GM18507 (cell line): ENCODE results near the gene RPL18A.
A peak's percentile ranks its signal among the peaks of the same experiment; 100 is the strongest.
"Not testable (repeated sequence)": the region's sequence is repeated elsewhere in the genome, so short reads cannot be mapped to it uniquely, and the experiment has no call there.

ENCODE experiments used
- DNase-seq: peaks from one replicate; pipeline ENCODE4 v3.0.0; 2011; ENCODE audit warnings: low read depth; ENCODE audit not compliant: insufficient read length; ENCODE audit errors: extremely low spot score
- FAIRE-seq: peaks from 2 replicates; lab custom pipeline; 2011; peaks lifted over from hg19 to GRCh38; lab: Jason Lieb, UNC

Gene RPL18A

DNA sequence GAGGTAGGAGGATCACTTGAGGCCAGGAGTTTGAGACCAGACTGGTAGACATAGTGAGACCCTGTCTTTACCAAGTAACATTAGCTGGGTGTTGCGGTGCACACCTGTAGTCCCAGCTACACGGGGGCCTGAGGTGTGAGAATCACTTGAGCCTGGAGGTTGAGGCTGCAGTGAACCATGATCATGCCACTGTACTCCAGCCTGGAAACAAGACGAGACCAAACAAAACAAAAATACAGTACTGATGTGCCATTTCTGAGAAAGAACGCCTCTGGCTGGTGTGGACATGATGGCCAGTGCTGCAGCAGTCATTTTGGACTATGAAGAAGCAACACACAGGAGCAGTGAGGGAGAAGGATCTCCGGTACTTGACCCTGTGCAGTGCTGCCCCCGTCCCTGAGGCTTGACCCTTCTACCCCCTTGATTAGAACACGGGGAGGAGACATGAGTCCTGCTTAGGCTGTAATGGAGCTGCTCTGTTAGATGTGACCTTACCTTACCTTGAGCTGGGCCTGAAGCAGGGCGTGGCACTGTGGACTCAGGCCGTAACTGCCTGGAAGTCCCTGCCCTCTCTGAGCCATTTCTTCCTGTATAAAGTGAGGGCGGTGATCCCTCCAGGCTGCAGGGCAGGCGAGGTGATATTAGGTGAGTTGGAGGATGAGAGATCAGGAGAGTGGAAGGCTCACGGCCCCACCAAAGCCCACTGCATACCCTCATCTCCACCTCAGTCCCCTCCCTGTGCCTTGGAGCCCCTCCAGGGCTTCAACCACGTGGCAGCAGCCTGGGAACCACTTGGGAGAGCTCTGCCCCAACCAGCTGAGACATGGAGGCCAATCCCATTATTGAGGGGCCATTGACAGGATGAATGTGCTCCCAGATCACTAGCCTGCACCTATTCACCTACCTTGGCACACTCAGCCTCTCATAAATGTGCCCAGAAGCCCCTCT lies 5.9 kb downstream of the RPL18A start:
- no peak for DNase-seq

DNA sequence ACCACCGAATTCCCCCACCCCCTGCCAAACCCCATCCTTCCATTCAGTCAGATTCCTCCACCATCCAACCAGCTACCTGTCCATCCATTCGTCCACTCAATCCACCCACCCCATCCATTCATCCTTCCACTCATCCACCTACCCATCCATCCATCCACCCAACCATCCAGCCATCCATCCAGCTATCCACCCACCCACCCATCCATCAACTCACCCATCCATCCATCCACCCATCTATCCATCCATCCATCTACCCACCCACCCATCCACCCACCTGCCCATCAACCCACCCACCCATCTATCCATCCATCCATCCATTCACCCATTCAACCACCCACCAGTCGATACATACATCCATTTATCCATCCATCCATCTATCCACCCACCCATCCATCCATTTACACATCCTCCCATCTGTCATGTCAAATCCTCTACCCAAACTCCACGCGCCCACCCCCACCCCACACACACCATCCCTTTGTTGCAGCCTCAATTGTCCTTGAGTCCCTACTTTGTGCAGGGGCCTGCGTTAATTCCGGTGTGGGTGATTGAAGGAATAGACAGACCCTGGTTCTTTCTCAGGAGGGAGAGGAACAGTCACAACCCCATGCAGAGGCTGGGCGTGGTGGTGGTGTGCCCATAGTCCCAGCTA lies 6.7 kb downstream of the RPL18A start:
- DNase-seq (no peak), FAIRE-seq (no peak)

More for the DNA sequence above, 5.9 kb downstream of the RPL18A start:
- no peak for FAIRE-seq

DNA sequence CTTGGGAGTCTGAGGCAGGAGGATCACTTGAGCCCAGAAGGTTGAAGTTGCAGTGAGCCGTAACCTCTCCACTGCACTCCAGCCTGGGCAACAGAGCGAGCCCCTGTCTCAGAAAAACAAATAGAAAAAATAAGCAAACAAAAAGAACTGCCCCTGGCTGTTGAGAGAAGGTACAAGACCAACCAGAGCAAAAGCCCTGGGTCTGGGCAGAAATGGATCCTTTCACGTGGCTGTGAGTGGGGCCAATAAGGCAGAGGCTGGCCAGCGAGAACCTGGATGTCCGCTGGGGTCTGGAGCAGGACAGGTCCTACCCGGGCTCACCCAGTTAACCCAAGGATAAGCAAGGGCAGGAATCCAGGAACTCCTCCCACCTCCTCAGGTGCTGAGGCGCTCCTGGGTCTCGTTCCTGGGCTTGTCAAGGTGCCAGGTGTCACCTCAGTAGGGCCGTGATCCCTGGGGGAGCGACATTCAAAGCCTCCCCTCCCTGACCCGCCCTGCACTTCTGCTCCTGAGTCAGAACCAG lies 7.3 kb downstream of the RPL18A start:
- no peak for DNase-seq
- FAIRE-seq, result no peak

DNA sequence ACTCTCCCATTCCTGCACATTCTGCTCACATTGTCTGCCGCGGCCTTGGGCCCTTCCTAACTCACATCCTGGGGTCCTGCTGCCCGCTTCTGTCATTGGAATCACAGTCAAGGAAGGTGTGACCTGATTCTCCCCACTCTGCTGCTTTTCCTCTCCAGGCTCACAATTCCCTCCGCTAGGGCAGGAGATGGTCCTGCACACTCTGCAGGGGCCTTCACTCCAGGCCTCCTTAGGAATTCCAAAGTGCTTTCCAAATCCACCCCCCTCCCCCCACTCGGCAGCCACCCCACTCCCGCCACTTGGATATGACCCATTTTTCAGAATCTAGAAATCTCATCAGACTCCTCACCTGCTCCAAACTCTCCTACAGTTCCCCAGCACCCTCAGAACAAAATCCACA lies 9.0 kb downstream of the RPL18A start:
- DNase-seq, result no peak
- no peak for FAIRE-seq

DNA sequence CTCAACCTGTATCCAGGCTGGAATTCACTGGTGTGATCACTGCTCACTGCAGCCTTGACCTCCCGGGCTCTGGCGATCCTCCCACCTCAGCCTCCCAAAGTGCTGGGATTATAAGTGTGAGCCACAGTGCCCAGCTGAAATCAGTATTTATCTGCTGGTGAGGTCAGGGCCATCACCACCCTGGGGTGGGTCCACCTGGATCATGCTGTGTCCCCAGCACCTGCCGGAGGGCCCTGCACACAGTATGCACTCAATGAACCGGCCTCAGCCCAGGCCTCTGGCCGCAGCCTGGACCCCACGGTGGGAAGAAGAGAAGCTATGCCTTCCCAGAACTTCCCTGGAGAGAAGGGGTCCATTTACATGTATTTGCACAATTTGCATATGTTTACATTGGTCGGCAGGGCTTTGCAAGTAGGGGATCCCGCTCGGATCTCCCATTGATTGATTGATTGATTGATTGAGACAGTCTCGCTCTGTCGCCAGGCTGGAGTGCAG lies 9.5 kb downstream of the RPL18A start:
- FAIRE-seq, result no peak
- no peak for DNase-seq

DNA sequence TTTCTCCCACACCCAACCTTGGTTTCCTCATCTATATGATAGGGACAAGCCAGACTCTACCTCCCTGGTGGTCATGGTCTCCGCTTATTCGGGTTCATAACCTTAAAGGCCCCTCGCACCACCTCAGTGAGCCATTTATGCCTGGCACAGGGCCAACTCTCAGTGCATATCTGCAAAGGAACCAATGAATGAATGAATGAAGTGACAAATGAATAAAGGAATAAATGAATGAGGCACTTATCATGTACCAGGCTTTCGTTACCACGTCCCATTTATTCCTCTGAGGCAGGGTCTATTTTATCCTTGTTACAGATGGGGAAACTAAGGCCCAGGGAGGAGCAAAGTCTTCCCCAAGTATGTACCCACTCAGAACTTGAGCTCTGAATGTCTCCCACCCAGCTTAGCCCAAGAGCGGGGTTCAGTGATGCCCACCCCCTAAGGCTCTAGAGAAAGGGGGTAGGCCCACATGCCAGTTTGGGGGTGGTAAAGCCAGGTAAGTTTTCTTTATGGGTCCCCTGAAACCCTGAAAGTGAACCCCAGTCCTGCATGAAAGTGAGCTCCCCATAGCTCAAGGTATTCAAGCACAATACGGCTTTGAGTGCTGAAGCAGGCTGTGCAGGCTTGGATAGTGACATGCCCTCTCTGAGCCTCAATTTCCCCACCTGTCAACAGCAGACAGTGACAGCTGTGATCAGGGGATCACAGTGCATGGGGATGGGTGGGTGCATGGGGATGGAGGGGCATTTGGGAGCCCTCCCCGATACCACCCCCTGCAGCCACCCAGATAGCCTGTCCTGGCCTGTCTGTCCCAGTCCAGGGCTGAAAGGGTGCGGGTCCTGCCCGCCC lies 11.5 kb downstream of the RPL18A start:
- FAIRE-seq, result no peak
- no peak for DNase-seq

DNA sequence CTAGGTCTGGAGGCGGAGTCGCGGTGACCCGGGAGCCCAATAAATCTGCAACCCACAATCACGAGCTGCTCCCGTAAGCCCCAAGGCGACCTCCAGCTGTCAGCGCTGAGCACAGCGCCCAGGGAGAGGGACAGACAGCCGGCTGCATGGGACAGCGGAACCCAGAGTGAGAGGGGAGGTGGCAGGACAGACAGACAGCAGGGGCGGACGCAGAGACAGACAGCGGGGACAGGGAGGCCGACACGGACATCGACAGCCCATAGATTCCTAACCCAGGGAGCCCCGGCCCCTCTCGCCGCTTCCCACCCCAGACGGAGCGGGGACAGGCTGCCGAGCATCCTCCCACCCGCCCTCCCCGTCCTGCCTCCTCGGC lies 12.2 kb downstream of the RPL18A start, which contains the start of gene SLC5A5:
Gene SLC5A5, plus strand, starts transcription at position 68 of the 373 bp plus-strand sequence. CDS start 375 bp downstream, outside the sequence.
- DNase-seq (no peak), FAIRE-seq (no peak)

DNA sequence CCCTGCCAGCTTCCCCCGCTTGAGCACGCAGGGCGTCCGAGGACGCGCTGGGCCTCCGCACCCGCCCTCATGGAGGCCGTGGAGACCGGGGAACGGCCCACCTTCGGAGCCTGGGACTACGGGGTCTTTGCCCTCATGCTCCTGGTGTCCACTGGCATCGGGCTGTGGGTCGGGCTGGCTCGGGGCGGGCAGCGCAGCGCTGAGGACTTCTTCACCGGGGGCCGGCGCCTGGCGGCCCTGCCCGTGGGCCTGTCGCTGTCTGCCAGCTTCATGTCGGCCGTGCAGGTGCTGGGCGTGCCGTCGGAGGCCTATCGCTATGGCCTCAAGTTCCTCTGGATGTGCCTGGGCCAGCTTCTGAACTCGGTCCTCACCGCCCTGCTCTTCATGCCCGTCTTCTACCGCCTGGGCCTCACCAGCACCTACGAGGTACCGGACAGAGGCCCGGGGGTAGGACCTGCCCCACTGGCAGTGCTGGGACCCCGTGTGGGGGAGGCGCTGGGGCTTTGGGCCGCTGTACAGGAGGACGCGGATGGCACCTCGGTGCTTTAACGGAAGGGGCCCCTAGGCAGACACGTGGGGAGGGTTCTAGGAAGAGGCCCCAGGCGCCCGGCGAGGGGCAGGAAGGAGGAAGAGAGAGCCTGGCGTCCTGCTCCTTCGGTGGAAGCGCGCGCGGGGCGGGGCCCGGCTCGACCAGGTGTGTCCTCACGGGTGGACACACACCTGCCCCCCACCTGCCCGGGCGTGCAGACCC lies 12.7 kb downstream of the RPL18A start:
- no peak for DNase-seq
- FAIRE-seq, result no peak

DNA sequence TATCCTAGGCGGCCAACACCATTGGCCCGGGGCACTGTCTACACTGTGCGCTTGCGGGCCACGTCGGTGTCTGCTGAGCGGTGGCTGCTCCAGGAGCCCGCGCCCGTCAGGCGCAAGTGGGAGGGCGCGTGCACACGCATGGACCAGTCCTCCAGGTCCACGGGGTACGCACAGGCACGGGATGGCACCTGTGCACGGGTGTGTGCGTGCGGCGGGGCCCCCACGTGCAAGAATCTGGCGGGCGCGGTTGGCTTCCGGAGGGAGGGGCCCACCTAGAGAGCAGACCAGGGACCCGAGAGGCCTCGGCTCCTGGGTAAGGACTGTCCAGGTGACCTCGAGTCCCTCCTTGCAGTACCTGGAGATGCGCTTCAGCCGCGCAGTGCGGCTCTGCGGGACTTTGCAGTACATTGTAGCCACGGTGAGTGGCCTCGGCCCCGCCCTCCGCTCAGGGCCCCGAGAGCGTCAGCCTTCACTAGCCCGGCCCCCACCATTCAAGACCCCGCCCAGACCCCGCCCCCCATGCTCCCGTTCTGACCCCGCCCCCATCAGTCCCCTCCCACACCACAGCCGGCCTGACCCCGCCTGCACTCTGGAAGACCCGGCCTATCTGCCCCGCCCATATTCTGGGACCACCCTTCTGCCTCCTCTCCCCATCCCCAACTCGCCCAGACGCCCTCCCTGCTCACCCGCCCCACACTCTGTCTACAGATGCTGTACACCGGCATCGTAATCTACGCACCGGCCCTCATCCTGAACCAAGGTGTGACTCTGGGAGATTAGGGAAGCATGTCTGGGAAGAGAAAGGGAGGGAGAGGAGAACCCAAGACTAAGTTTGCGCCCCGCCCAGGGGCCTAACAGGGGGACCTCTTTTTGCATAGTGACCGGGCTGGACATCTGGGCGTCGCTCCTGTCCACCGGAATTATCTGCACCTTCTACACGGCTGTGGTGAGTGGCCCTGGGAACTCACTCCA lies 14.4 kb downstream of the RPL18A start:
- peak; percentile 50 for DNase-seq
- FAIRE-seq, result no peak

DNA sequence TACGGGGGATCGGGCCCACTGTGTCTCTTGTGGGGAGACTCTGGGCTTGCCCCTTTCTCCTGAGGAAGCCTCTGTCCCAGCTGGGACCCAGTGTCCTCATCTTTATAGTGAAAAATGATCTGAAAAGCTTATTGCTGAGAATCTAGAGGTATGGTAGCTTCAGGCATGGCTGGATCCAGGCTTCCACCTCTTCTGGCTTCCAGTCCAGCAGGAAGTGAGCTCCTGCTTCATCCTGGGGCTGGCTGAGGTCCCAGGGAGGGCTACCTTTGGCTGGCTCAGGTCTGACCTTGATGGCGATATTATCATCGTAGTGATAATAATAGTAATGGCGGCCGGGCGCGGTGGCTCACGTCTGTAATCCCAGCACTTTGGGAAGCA lies 15.0 kb downstream of the RPL18A start:
- no peak for FAIRE-seq
- DNase-seq, result no peak

DNA sequence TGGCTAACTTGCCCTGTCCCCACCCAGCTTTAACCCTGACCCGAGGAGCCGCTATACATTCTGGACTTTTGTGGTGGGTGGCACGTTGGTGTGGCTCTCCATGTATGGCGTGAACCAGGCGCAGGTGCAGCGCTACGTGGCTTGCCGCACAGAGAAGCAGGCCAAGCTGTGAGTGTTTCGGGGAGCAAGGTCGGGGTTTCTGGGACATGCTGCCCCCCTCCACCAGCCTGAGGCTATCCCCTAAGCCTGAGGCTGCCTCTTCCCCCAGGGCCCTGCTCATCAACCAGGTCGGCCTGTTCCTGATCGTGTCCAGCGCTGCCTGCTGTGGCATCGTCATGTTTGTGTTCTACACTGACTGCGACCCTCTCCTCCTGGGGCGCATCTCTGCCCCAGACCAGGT lies 18.0 kb downstream of the RPL18A start:
- no peak for FAIRE-seq
- no peak for DNase-seq

DNA sequence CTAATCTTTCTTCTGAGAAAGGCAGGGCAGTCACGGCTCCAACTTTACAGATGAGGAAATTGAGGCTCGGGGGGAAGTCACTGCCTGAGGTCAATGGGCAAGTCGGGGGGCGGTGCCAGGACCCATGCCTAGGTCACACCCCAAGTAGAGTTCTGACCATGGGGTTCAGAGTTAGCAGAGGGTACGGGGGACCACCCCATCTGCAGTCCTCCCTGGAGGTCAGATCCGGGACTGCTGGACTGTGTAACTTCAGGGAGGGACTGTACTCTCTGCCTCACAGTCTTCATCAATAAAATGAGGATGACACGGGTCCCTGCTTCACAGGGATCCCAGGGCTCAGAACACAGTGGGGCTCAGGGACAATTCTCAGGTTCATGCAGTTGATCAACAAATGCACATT lies 19.8 kb downstream of the RPL18A start:
- FAIRE-seq (no peak), DNase-seq (no peak)

DNA sequence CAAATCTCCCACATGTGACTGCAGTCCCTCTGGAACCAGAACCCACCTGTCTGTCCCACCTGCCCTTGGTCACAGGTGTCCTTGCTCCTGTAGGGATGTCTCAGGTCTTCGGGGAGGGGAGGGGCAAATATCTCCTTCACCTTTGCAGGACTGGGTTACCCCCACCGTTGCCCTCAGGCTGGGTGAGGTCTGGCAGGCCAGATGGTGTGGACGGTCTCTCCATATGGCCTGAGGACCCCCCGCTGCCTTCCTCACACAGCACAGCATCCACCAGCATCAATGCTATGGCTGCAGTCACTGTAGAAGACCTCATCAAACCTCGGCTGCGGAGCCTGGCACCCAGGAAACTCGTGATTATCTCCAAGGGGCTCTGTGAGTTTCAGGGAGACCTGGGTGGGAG lies 22.0 kb downstream of the RPL18A start:
- no peak for FAIRE-seq
- no peak for DNase-seq

DNA sequence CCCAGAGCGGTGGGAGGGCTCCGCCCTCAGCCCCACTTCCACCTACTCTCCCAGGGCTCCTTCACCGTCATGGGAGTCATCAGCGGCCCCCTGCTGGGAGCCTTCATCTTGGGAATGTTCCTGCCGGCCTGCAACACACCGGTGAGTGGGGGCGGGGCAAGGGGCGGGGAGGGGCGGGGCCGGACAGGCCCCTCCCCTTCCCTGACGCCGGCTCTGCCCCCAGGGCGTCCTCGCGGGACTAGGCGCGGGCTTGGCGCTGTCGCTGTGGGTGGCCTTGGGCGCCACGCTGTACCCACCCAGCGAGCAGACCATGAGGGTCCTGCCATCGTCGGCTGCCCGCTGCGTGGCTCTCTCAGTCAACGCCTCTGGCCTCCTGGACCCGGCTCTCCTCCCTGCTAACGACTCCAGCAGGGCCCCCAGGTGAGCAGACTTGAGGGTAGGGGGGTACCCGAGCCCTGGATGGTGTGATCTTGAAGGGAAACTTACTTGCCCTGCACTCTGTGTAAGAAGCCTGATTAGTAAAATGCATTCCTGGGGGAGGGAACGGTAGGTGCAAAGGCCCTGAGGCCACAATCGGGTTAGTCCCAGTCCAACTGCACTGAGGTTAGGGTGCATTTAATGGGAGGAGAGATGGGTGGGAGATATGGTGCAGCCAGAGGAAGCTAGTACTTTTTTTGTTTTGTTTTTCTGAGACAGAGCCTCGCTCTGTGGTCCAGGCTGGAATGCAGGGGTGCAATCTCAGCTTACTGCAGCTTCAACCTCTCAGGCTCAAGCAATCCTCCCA lies 24.1 kb downstream of the RPL18A start:
- no peak for DNase-seq
- FAIRE-seq, result no peak

DNA sequence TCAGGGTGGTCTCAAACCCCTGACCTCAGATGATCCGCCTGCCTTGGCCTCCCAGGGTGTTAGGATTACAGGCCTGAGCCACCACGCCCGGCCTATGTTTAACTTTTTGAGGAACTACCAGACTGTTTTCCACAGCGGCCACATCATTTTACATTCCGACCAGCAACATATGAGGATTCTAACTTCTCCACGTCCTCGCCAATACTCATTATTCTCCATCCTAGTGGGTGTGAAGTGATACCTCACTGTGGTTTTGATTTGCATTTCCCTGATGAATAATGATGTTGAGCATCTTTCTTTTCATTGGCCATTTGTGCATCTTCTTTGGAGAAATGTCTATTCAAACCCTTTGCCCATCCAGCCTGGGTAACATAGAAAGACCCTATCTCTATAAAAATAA lies 26.8 kb downstream of the RPL18A start:
- DNase-seq (no peak), FAIRE-seq (peak; percentile 90)

DNA sequence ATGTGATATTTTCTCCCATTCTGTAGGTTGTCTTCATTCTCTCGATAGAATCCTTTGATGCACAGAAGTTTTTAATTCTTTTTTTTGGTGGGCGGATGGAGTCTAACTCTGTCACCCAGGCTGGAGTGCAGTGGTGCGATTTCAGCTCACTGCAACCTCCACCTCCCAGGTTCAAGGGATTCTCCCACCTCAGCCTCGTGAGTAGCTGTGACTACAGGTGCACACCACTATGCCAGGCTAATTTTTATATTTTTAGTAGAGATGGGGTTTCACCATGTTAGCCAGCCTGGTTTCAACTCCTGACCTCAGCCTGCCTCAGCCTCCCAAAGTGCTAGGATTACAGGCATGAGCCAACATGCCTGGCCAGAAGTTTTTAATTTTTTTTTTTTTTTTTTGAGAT lies 27.5 kb downstream of the RPL18A start:
- not testable (repeated sequence) for FAIRE-seq, DNase-seq

DNA sequence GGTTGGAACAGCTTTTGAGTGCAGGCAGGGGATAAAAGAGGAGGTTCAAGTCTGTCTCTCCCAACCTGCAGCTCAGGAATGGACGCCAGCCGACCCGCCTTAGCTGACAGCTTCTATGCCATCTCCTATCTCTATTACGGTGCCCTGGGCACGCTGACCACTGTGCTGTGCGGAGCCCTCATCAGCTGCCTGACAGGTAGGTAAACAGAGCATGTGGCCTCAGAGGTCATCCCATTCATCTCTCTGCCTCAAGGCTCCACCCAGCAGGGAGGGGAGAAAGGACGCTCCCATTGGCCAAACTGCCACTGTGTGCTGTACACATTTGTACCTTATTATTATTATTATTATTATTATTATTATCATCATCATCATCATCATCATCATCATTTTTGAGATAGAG lies 28.6 kb downstream of the RPL18A start:
- DNase-seq (no peak), FAIRE-seq (no peak)
